ENCODE results near the gene TSPAN14.

TSPAN14 gene

GRCh38 chr10:80553436-80553835 is 99.3 kb downstream of the TSPAN14 start:
- no peak for FAIRE-seq

DNA sequence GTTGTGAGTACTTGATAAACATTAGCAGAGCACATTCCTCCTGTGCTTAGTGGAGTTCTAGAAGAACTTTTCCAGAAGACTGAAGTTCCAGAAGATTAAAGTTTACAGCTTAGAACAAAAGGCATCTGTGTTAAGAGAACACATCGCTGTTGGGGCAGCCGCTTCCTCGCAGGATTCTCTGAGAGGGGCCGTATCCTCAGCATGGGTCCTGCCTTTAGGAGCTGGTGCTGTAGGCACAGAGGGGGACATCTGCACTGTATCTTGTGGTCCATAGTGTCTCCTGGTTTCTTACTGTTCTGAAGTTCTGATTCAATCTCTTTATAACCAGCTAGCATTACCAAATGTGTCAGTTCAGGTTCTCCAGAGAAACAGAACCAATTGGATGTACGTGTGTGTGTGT is 99.9 kb downstream of the TSPAN14 start:
- no peak for FAIRE-seq

DNA sequence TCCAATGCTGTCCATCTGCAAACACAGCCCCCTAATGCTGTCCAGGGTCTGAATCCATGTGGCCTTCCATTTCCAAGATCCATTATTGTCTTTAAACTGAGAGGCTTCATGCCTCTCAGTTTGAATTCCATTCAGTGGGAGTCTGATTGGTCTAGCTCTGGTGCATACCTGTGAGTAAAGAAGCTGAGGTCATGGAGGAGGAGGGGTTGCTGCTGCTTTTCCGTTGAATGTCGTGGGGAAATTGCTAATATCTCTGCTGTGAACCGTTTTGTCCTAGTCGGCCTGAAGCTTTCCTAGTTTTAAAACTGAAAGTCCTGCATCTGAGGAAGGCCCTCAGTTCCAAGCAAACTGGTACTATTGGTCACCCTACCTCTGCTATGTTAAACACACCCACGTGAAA is 101.3 kb downstream of the TSPAN14 start:
- no peak for FAIRE-seq

DNA sequence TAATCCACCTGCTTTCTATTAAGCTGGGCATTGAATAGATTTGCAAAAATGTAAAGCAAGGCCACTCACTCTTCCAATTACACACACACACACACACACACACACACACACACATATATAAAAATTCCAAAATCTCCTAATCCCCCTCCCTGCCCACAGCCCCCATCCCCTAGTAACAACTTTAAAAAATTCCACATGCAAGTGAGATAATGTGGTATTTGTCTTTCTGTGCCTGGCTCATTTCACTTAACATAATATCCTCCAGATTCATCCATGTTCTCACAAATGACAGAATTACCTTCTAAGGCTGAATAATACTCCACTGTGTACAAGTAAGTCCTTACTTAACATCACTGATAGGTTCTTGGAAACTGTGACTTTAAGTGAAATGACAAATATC is 107.8 kb downstream of the TSPAN14 start:
- no peak for FAIRE-seq

- FAIRE-seq, result no peak
These were observed 113.2 kb downstream of the TSPAN14 start for GRCh38 chr10:80567292-80567691.

GRCh38 chr10:80569131-80569895 is 115.2 kb downstream of the TSPAN14 start:
- no peak for FAIRE-seq

DNA sequence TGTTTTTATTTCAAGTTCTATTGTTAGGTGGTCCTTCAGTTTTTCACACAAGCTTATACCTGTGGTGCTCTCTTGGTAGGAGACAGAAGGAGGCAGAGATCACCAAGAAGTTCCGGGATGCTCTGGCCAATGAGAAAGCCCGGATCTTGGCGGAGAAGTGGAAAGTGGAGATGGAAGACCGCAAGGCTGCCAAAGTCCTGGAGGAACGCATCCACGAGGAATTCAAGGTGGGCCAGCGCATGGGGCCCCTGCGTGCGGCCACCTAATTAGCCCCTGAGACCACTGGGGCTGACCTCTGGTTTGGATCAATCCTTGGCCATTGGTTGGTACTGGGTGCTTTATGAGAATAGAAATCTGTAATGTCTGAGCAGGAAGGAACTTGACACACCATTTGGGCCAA is 117.2 kb downstream of the TSPAN14 start:
- no peak for FAIRE-seq

DNA sequence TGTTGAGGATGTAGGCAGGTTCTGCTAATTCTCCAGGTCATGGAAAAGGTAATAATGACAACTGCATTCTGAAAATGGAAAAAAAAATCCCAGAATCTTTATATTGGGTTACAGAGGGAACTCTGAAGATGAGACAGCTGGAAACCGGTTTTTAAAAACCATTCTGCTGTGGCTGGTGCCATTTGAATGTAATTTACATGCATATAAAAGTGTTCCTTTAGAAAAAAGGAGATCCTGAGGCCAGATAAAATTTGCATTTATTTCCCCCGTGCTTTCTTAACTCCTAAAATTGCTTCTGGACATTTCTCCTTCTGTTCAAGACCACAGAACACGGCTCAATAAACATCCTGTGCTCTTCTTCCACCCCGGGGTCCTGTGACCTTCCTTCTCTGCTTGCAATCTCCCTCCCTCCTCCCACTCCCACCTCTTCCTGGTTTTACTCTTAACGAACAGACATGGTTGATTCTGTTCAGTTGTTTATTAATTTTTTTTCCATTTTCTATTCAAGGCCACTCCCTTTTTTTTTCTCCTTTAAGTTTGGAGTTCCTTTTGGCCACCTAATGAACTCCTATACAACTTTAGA is 125.2 kb downstream of the TSPAN14 start:
- FAIRE-seq, result no peak

DNA sequence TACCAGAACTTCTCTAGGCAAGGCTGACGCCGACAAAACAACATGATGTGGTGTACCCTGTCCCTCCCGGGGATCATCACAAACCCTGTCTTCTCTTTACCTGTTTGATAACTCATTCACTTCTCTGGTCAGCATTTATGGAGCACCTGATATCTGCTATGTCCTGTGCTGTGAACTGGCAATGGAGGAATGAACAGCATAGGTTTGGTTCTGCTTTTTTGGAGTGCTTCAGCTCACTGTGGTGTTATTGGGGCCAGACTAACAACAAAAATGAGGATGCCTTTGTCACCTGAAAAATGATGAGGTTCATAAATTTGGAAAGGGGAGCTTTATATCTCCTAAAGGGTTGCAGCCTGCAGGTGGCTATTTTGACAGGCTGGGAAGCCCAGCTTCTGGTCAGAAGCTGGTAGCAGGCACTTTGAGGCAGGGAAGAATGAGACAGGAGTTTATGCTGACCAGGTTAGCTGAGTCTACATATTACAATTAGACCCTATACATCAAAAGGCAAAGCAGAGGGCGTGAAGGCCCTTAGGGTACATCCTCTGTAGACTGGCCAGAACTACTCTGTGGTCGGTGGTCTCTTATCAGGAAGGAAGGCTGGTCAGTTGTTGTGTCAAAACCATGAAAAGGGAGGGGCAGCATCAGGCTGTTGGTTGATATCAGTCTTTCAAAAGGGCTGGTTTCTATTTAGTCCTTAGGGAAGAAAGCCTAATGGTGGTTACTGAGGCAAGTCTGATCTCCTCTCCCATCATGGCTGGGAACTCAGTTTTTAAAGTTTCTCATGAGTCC is 125.9 kb downstream of the TSPAN14 start:
- FAIRE-seq, result no peak

DNA sequence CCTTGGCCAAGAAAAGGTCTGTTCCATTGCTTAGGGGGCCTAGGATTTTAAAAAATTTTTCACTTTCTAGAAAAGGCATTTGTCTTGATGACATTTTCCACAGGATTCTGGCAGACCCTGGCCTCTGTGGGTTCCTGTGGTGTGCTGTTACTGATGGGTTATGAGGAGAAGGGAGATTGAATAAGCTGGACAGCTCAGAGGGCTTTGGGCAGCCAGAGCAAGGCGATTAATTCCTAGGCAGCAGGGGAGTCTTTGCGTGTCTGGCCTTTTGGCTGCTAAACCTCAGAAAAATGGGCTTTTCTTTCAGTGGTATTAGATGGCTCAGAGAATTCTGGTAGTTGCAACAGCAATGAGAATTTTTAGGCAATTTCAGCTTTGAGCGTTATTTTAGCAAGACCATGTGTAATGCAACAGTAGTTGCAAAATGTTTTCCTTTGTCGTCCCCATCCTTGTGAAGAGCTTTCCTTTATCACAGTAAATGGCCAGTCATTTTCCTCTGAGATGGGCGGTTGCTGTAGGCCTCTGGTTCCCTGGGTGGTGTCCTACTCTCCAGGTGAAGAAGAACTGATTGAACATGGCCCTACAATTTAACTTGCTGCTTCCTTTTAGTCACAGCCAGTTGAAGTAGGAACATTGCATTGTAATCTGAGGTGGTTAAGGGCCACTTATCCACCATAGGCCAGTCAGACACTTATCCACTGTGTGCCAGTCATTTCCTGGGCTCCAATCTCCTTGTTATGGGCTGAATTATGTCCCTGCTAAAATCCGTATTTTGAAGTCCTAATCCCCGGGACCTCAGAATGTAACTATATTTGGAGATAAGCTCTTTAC is 126.7 kb downstream of the TSPAN14 start:
- FAIRE-seq, result no peak

DNA sequence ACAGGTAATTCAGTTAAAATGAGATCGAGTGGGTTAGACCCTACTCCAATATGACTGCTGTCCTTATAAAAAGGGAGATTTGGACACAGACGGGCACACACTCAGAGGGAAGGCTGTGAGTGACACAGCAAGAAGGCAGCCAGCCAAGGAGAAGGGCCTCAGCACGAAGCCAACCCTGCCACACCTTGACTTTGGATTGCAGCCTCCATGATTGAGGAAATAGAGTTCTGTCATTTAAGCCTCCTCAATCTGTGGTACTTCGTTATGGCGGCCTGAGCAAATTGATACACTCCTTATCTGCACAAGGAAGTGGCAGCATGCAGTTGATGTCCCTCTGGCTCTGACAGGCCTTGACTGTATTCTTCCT is 127.3 kb downstream of the TSPAN14 start:
- no peak for FAIRE-seq

DNA sequence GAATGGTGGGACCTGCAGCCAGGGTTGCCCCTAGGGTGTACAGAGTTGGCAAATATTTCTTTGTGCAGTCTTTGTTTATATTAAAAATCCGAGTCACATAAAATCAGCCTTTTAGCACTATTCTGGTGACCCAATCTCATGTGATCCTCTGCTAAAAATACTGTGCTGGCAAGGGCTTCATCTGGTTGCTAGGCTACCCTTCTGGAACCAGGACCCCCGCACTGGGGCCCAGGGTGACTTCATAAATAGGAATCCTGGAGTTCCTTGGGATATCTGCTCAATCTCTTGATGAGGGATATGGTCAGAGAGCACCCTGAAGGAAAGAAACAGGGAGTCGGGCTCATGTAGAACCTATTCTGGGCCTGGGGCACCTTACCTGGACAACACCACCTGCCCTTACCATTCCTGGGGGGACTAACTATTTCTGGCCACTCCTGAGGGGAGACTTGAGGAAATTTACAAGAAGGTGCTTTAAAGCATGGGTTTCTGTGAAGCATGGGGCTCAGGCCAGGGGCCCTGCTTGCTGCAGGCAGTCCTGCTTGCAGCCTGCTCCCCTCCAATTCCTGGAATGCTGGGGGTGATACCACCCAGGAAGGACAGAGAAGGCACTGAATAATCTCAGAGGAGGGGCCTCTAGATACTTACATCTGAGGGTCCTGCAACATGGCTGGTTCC is 128.3 kb downstream of the TSPAN14 start:
- no peak for FAIRE-seq
